ENCODE measurements around the gene DPP6.

The DPP6 gene

DNA sequence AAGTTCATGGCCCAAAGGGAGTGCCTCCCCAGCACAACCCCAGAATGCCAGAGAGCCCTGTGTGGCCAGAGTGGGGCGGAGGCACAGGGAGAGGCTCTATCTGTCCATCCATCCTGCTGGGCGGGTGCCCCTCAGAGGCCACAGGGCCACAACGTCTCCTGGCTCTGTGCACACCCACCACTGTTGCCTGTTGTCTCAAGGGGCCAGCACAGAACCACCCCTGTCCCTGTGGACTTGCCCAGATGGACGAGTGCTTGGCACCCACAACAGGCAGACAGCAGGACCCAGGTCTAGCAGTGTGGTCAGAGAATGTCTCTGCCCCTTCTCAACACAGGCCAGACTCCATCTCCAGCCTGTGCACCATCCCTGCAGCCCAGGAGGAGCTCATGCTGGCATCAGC lies 857.9 kb downstream of the DPP6 start:
- Histone ChIP-seq H4K5ac (ENCODE audit: low read length) (no peak overlapping the region), H3K4me3 (ENCODE audit: low read length) (no peak overlapping the region), H3K56ac (ENCODE audit: low read length) (no peak overlapping the region), H3K36me3 (ENCODE audit: control insufficient read depth, insufficient read depth, low read length) (no peaks in the 10 kb centered on the region), H3K23ac (ENCODE audit: low read length) (peak overlapping the region; percentile 45), H2AK5ac (ENCODE audit: low read length) (no peak overlapping the region), H3K27ac (ENCODE audit: low read depth, low read length) (no peak overlapping the region), H3K4me1 (ENCODE audit: control insufficient read depth, low read depth, low read length) (no peaks in the 10 kb centered on the region), H3K18ac (ENCODE audit: low read length) (no peak overlapping the region), H2BK120ac (ENCODE audit: low read depth, low read length) (no peak overlapping the region), H4K8ac (ENCODE audit: low read depth, low read length) (no peak overlapping the region), H3K79me2 (ENCODE audit: control insufficient read depth, insufficient read depth, low read length) (no peaks in the 10 kb centered on the region), H3K27me3 (ENCODE audit: insufficient read depth, low read length, poor library complexity) (no peaks in the 10 kb centered on the region), H3K4me2 (ENCODE audit: low read length) (no peak overlapping the region), H3K4ac (ENCODE audit: low read depth, low read length) (no peak overlapping the region), H2BK5ac (ENCODE audit: low read length) (no peak overlapping the region), H2BK15ac (replicated peaks; ENCODE audit: low read depth) (no peak overlapping the region), H3K9ac (ENCODE audit: low read length) (no peak overlapping the region), H3K79me1 (ENCODE audit: low read length) (no peaks in the 10 kb centered on the region)
- no CpG with 5 or more reads among the region's 4 CpGs for WGBS (ENCODE audit: extremely low coverage, insufficient coverage, low lambda C conversion rate)
- DNase-seq = no peak

DNA sequence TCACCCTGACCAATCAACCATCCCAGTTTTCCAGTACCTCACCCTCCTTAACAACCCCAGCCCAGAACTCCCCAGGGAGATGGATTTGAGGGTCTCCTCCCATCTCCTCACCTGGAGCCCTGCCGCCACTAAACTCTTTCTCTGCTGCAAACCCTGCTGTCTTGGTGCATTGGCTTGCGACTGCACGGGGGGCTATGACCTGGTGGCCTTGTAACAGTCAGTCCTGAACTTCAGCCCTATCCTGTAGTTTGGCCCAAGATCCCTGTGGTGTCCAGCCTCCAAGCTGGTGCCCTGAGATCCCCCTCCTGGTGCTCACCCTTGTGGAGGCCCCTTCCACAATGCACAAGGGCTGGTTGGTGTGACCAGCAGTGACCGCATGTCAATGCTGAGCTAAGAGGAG lies 858.8 kb downstream of the DPP6 start:
- Histone ChIP-seq H3K56ac (ENCODE audit: low read length) (no peak overlapping the region), H3K79me1 (ENCODE audit: low read length) (no peaks in the 10 kb centered on the region), H4K8ac (ENCODE audit: low read depth, low read length) (no peak overlapping the region), H3K23ac (ENCODE audit: low read length) (no peak overlapping the region), H3K4me1 (ENCODE audit: control insufficient read depth, low read depth, low read length) (no peaks in the 10 kb centered on the region), H3K4ac (ENCODE audit: low read depth, low read length) (no peak overlapping the region), H2BK120ac (ENCODE audit: low read depth, low read length) (no peak overlapping the region), H4K5ac (ENCODE audit: low read length) (no peak overlapping the region), H2AK5ac (ENCODE audit: low read length) (no peak overlapping the region), H3K27ac (ENCODE audit: low read depth, low read length) (no peak overlapping the region), H3K27me3 (ENCODE audit: insufficient read depth, low read length, poor library complexity) (no peaks in the 10 kb centered on the region), H3K9ac (ENCODE audit: low read length) (no peak overlapping the region), H3K36me3 (ENCODE audit: control insufficient read depth, insufficient read depth, low read length) (no peaks in the 10 kb centered on the region), H3K4me2 (ENCODE audit: low read length) (no peak overlapping the region), H2BK5ac (ENCODE audit: low read length) (no peak overlapping the region), H2BK15ac (replicated peaks; ENCODE audit: low read depth) (no peak overlapping the region), H3K18ac (ENCODE audit: low read length) (no peak overlapping the region), H3K79me2 (ENCODE audit: control insufficient read depth, insufficient read depth, low read length) (no peaks in the 10 kb centered on the region), H3K4me3 (ENCODE audit: low read length) (no peak overlapping the region)
- WGBS (ENCODE audit: extremely low coverage, insufficient coverage, low lambda C conversion rate) = no CpG with 5 or more reads among the region's 4 CpGs
- no peak for DNase-seq

DNA sequence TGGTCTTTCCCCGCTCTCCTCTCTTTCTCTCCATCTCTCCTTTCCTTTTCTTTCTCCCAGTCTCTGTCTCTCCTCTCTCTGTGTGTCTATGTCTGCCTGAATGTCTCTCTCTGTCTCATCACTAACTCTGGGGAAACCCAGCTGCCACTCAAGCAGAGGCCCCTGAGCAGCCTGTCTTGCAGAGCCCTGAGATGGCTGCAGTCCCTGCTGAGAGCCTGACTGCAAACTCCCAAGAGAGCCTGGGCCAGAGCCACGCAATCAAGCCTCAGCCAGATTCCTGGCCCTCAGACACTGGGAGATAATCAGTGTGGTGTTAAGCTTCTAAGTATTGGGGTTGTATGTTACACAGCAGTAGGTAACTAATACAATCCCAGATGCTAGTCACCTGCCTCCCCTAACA lies 859.2 kb downstream of the DPP6 start:
- no CpG with 5 or more reads among the region's 2 CpGs for WGBS (ENCODE audit: extremely low coverage, insufficient coverage, low lambda C conversion rate)
- no peak overlapping the region for H4K5ac ChIP-seq (ENCODE audit: low read length)
- no peak overlapping the region for H2AK5ac ChIP-seq (ENCODE audit: low read length)
- H2BK120ac ChIP-seq (ENCODE audit: low read depth, low read length) = no peak overlapping the region
- DNase-seq = no peak
- no peak overlapping the region for H3K4me2 ChIP-seq (ENCODE audit: low read length)
- no peaks in the 10 kb centered on the region for H3K4me1 ChIP-seq (ENCODE audit: control insufficient read depth, low read depth, low read length)
- no peak overlapping the region for H2BK15ac ChIP-seq (replicated peaks; ENCODE audit: low read depth)
- H3K4me3 ChIP-seq (ENCODE audit: low read length) = no peak overlapping the region
- H2BK5ac ChIP-seq (ENCODE audit: low read length) = no peak overlapping the region
- H3K36me3 ChIP-seq (ENCODE audit: control insufficient read depth, insufficient read depth, low read length) = no peaks in the 10 kb centered on the region
- no peak overlapping the region for H3K27ac ChIP-seq (ENCODE audit: low read depth, low read length)
- H3K27me3 ChIP-seq (ENCODE audit: insufficient read depth, low read length, poor library complexity) = no peaks in the 10 kb centered on the region
- no peak overlapping the region for H3K4ac ChIP-seq (ENCODE audit: low read depth, low read length)
- H3K79me2 ChIP-seq (ENCODE audit: control insufficient read depth, insufficient read depth, low read length) = no peaks in the 10 kb centered on the region
- no peak overlapping the region for H3K23ac ChIP-seq (ENCODE audit: low read length)
- H4K8ac ChIP-seq (ENCODE audit: low read depth, low read length) = no peak overlapping the region
- no peak overlapping the region for H3K9ac ChIP-seq (ENCODE audit: low read length)
- no peaks in the 10 kb centered on the region for H3K79me1 ChIP-seq (ENCODE audit: low read length)
- no peak overlapping the region for H3K56ac ChIP-seq (ENCODE audit: low read length)
- H3K18ac ChIP-seq (ENCODE audit: low read length) = no peak overlapping the region

DNA sequence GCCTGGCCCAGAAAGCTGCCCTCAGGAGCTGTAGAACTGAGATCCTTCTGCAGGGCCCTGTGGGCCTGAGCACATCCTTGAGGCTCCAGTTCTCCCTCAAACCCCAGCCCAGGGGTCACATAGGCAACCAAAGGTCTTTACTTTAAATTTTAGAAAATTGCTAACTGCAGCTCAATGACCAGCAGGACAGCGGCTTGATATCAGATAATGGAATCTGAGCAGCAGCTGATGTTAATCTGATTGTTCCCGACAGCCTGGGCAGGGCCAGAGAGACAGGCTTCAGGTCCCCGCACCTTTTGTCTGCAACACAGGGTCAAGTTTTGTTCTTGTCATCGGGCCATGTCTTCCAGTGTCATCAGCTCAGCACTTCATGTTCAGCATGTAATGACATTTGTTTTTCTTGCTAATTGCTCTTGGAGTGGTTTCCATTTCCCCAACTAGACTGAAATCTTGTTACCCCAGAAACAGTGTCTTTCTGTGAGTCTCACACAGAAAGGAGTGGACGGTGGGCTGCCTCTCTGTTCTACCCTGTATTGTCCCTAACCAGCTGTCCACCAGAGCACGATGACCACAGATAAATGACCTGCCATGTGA lies 859.8 kb downstream of the DPP6 start:
- no peak overlapping the region for H2BK120ac ChIP-seq (ENCODE audit: low read depth, low read length)
- no peak overlapping the region for H2BK5ac ChIP-seq (ENCODE audit: low read length)
- H3K27me3 ChIP-seq (ENCODE audit: insufficient read depth, low read length, poor library complexity) = no peaks in the 10 kb centered on the region
- H3K79me1 ChIP-seq (ENCODE audit: low read length) = no peaks in the 10 kb centered on the region
- H4K8ac ChIP-seq (ENCODE audit: low read depth, low read length) = no peak overlapping the region
- H2AK5ac ChIP-seq (ENCODE audit: low read length) = no peak overlapping the region
- no peak overlapping the region for H3K27ac ChIP-seq (ENCODE audit: low read depth, low read length)
- H3K4ac ChIP-seq (ENCODE audit: low read depth, low read length) = no peak overlapping the region
- H3K36me3 ChIP-seq (ENCODE audit: control insufficient read depth, insufficient read depth, low read length) = no peaks in the 10 kb centered on the region
- no peak overlapping the region for H3K56ac ChIP-seq (ENCODE audit: low read length)
- H3K79me2 ChIP-seq (ENCODE audit: control insufficient read depth, insufficient read depth, low read length) = no peaks in the 10 kb centered on the region
- H4K5ac ChIP-seq (ENCODE audit: low read length) = no peak overlapping the region
- DNase-seq = no peak
- WGBS (ENCODE audit: extremely low coverage, insufficient coverage, low lambda C conversion rate) = no CpG with 5 or more reads among the region's 6 CpGs
- no peak overlapping the region for H2BK15ac ChIP-seq (replicated peaks; ENCODE audit: low read depth)
- no peak overlapping the region for H3K4me2 ChIP-seq (ENCODE audit: low read length)
- no peak overlapping the region for H3K18ac ChIP-seq (ENCODE audit: low read length)
- no peak overlapping the region for H3K23ac ChIP-seq (ENCODE audit: low read length)
- no peak overlapping the region for H3K9ac ChIP-seq (ENCODE audit: low read length)
- H3K4me1 ChIP-seq (ENCODE audit: control insufficient read depth, low read depth, low read length) = no peaks in the 10 kb centered on the region
- no peak overlapping the region for H3K4me3 ChIP-seq (ENCODE audit: low read length)

DNA sequence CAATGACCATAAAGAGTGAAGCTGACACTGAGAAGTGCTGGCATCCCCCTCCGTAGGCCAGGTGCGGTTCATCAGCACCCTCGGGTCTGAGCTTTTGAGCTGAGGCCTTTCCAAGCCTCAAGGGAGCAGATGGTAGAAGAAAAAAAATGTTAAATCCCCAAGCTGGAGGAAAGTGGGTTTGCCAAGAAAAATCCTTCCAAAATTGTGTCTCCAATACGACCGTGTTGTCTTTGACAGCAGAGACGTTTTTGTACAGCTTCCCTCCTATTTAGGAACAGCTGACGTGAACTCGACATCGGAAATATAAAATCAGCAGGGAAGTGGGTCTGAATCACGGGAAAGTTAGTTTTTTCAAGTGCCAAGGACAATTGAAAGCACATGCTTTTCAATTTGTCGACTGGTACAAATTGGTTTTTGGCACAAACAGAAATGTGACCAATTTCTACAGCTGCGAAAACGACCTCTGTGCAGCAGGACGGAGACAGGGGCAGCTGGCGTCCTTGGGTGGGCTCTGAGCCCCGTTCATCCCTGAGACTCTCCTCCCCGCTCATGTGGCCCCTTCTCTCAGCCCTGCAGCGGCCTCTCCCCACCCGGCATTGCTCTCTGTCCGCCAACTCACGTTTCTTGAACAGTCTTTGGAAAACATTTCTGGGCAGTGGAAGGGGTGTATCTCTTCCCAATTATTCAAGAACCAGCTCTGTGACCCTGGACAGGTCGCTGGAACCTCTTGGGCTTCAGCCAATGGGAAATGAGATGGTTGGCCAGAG lies 860.9 kb downstream of the DPP6 start:
- no peak overlapping the region for H3K23ac ChIP-seq (ENCODE audit: low read length)
- no peak overlapping the region for H3K4me3 ChIP-seq (ENCODE audit: low read length)
- no peak overlapping the region for H2BK5ac ChIP-seq (ENCODE audit: low read length)
- H3K9ac ChIP-seq (ENCODE audit: low read length) = no peak overlapping the region
- WGBS (ENCODE audit: extremely low coverage, insufficient coverage, low lambda C conversion rate) = no CpG with 5 or more reads among the region's 22 CpGs
- no peak overlapping the region for H4K5ac ChIP-seq (ENCODE audit: low read length)
- H3K36me3 ChIP-seq (ENCODE audit: control insufficient read depth, insufficient read depth, low read length) = no peaks in the 10 kb centered on the region
- H2BK15ac ChIP-seq (replicated peaks; ENCODE audit: low read depth) = no peak overlapping the region
- peaks cover 2% of the 10 kb centered on the region for H3K4me1 ChIP-seq (ENCODE audit: control insufficient read depth, low read depth, low read length)
- no peak overlapping the region for H3K18ac ChIP-seq (ENCODE audit: low read length)
- H3K79me1 ChIP-seq (ENCODE audit: low read length) = no peaks in the 10 kb centered on the region
- H3K27me3 ChIP-seq (ENCODE audit: insufficient read depth, low read length, poor library complexity) = no peaks in the 10 kb centered on the region
- H3K27ac ChIP-seq (ENCODE audit: low read depth, low read length) = no peak overlapping the region
- no peak overlapping the region for H4K8ac ChIP-seq (ENCODE audit: low read depth, low read length)
- no peak overlapping the region for H2BK120ac ChIP-seq (ENCODE audit: low read depth, low read length)
- no peak overlapping the region for H2AK5ac ChIP-seq (ENCODE audit: low read length)
- no peak overlapping the region for H3K4ac ChIP-seq (ENCODE audit: low read depth, low read length)
- no peak overlapping the region for H3K4me2 ChIP-seq (ENCODE audit: low read length)
- no peaks in the 10 kb centered on the region for H3K79me2 ChIP-seq (ENCODE audit: control insufficient read depth, insufficient read depth, low read length)
- no peak overlapping the region for H3K56ac ChIP-seq (ENCODE audit: low read length)
- no peak for DNase-seq
